ENCODE measurements around the gene SPATC1L.
"Not testable (repeated sequence)": the region's sequence is repeated elsewhere in the genome, so short reads cannot be mapped to it uniquely, and the experiment has no call there.

SPATC1L gene

GRCh38 chr21:46151989-46152926 lies 32.0 kb downstream of the SPATC1L start:
- DNase-seq, result no peak

GRCh38 chr21:46151261-46151988 lies 32.8 kb downstream of the SPATC1L start:
- no peak for DNase-seq

GRCh38 chr21:46150491-46151121 lies 33.7 kb downstream of the SPATC1L start:
- DNase-seq, result peak in 1 of 51 donors; percentile 40

GRCh38 chr21:46150073-46150472 lies 34.2 kb downstream of the SPATC1L start:
- DNase-seq, result no peak

GRCh38 chr21:46149205-46149901 lies 34.9 kb downstream of the SPATC1L start:
- DNase-seq, result no peak

GRCh38 chr21:46148106-46148505 lies 36.2 kb downstream of the SPATC1L start:
- no peak for DNase-seq

GRCh38 chr21:46147429-46147828 lies 36.8 kb downstream of the SPATC1L start:
- DNase-seq, result not testable (repeated sequence)

- DNase-seq, result no peak
Measured at GRCh38 chr21:46146856-46147255, 37.4 kb downstream of the SPATC1L start.

GRCh38 chr21:46145840-46146691 lies 38.2 kb downstream of the SPATC1L start:
- DNase-seq, result no peak

GRCh38 chr21:46145159-46145839 lies 39.0 kb downstream of the SPATC1L start:
- no peak for DNase-seq

- DNase-seq, result peak in 4 of 51 donors; percentile 8 to 24 (median 18)
Measured at GRCh38 chr21:46144464-46145070, 39.7 kb downstream of the SPATC1L start.

- no peak for DNase-seq
Measured at GRCh38 chr21:46142582-46143473, 41.4 kb downstream of the SPATC1L start.

GRCh38 chr21:46141767-46142581 lies 42.3 kb downstream of the SPATC1L start:
- no peak for DNase-seq

- not testable (repeated sequence) for DNase-seq
Measured at GRCh38 chr21:46140352-46141003, 43.8 kb downstream of the SPATC1L start.

GRCh38 chr21:46139686-46140085 lies 44.6 kb downstream of the SPATC1L start:
- no peak for DNase-seq

- no peak for DNase-seq
Measured at GRCh38 chr21:46138383-46138970, 45.8 kb downstream of the SPATC1L start.
